Esophagus squamous epithelium (tissue), 5 donors: ENCODE data around the gene MEGF9. TPM values are rescaled to one million over a fixed set of nuclear protein-coding genes. Genes with fewer than 3 reads are reported as not detected.

Source experiments
- DNase-seq: peaks from one replicate; lab custom pipeline; 2025; lab: John Stamatoyannopoulos, UW
- H3K27ac ChIP-seq, 4 donors: fragments of 200-600 bp; sonication (generic); one replicate each; pipeline ENCODE4 v1.5.1; 2016 to 2019; ENCODE audit warnings: mild to moderate bottlenecking in 1 of 4
- H3K27me3 ChIP-seq, 4 donors: fragments of 200-600 bp; sonication (generic); 1 replicate in 3 of 4; 2 replicates in 1 of 4; pipeline versions ENCODE4 v1.5.1 to v1.6.0; 2017 to 2021; ENCODE audit warnings: antibody characterized with exemption in 1 of 4
- H3K36me3 ChIP-seq, 3 donors: fragments of 200-600 bp; sonication (generic); one replicate each; pipeline ENCODE4 v1.5.1; 2016 to 2019
- H3K4me1 ChIP-seq, 3 donors: fragments of 200-600 bp; sonication (generic); one replicate each; pipeline ENCODE4 v1.5.1; 2017 to 2019
- H3K4me3 ChIP-seq, 4 donors: fragments of 200-600 bp; sonication (generic); 1 replicate in 3 of 4; 2 replicates in 1 of 4; pipeline ENCODE4 v1.5.1; 2016 to 2019; ENCODE audit warnings: mild to moderate bottlenecking in 2 of 4, moderate library complexity in 1 of 4
- H3K9me3 ChIP-seq, 3 donors: fragments of 200-600 bp; sonication (generic); one replicate each; pipeline ENCODE4 v1.5.1; 2016 to 2019
- CTCF ChIP-seq, 6 experiments: fragments of 450-650 bp in 4 of 6; fragments of 200-600 bp in 2 of 6; sonication (generic) in 2 of 6; IDR thresholded peaks; one replicate each; pipeline ENCODE4 v1.5.1; 2016 to 2019; ENCODE audit warnings: antibody characterized with exemption in 6 of 6, mild to moderate bottlenecking in 4 of 6, moderate library complexity in 4 of 6
- POLR2A ChIP-seq, 4 donors: fragments of 450-650 bp; IDR thresholded peaks; one replicate each; pipeline ENCODE4 v1.6.1; 2017; ENCODE audit warnings: antibody characterized with exemption in 4 of 4, mild to moderate bottlenecking in 4 of 4, moderate library complexity in 3 of 4
- WGBS, 2 donors: methylation state at CpG; one replicate each; pipeline ENCODE4 v1.1.5; 2018; 5-methylcytosine and 5-hydroxymethylcytosine counted together
- intact Hi-C: fragments of 100-400 bp; cut with DNase I; formaldehyde crosslinking; loops from one replicate; pipeline ENCODE4 v1.15.0; 2022
- total RNA-seq, 4 donors: library from RNA; depleted of rRNA; stranded (reverse); fragments of >200 nt; gene quantifications; one replicate each; pipeline ENCODE4 v1.1.0, GENCODE V29; 2016
- donor health status: DM: yes; HTN: yes; CAD: no.

The MEGF9 gene
- total RNA-seq, 4 donors from 2014 or later: 16.2 to 20.8 (median 18.0) TPM

GRCh38 chr9:120583958-120584369 lies 130.3 kb downstream of the MEGF9 start:
- TF ChIP-seq CTCF (IDR thresholded peaks at IDR 0.05) (no peak), POLR2A (IDR thresholded peaks at IDR 0.05) (no peak)
- WGBS, 2 donors: 57 to 59% methylated on average over 2 to 3 of the region's 3 CpGs
- H3K27ac ChIP-seq: no peak overlapping the region
- H3K36me3 ChIP-seq: no peaks in the 10 kb centered on the region
- no peaks in the 10 kb centered on the region for H3K27me3 ChIP-seq
- H3K4me1 ChIP-seq: peaks cover 7 to 13% (median 8%) of the 10 kb centered on the region in 3 donors
- no peaks in the 10 kb centered on the region for H3K9me3 ChIP-seq
- no peak for DNase-seq
- intact Hi-C loops: no loop called here
- H3K4me3 ChIP-seq: no peak overlapping the region

- H3K9me3 ChIP-seq: no peaks in the 10 kb centered on the region
- H3K4me1 ChIP-seq: peaks cover 11 to 28% (median 13%) of the 10 kb centered on the region in 3 donors
- peaks cover 0 to 12% (median 0%) of the 10 kb centered on the region in 3 donors for H3K36me3 ChIP-seq
- WGBS, 2 donors: 22 to 25% methylated on average over 14 to 18 of the region's 33 CpGs
- intact Hi-C loops: no loop called here
- DNase-seq: peak; percentile 81
- TF ChIP-seq CTCF (IDR thresholded peaks at IDR 0.05) (peak in 1 of 6 experiments; percentile 12), POLR2A (IDR thresholded peaks at IDR 0.05) (peak in 1 of 4 donors; percentile 45)
- peak within 1 kb of the TSS; percentile 97 to 99 (median 97) for H3K4me3 ChIP-seq
- no peaks in the 10 kb centered on the region for H3K27me3 ChIP-seq
- H3K27ac ChIP-seq: peak within 1 kb of the TSS; percentile 86 to 91 (median 90)
Measured at GRCh38 chr9:120580051-120580896, 134.0 kb downstream of the MEGF9 start, which contains the start of gene CDK5RAP2. Gene CDK5RAP2, minus strand, starts transcription at chr9:120580167. Its CDS starts 189 bp downstream, at chr9:120579978.

GRCh38 chr9:120579139-120580050 lies 134.9 kb downstream of the MEGF9 start:
- intact Hi-C loops: no loop called here

GRCh38 chr9:120574473-120574872 lies 139.8 kb downstream of the MEGF9 start:
- Histone ChIP-seq H3K9me3 (no peaks in the 10 kb centered on the region), H3K4me1 (peaks cover 10 to 48% (median 10%) of the 10 kb centered on the region in 3 donors), H3K27ac (no peak overlapping the region), H3K36me3 (peaks cover 0 to 40% (median 0%) of the 10 kb centered on the region in 3 donors), H3K4me3 (no peak overlapping the region), H3K27me3 (no peaks in the 10 kb centered on the region)
- DNase-seq: no peak
- intact Hi-C loops: no loop called here
- TF ChIP-seq CTCF (IDR thresholded peaks at IDR 0.05) (no peak), POLR2A (IDR thresholded peaks at IDR 0.05) (no peak)
- 65 to 83% methylated on average over 2 of the region's 2 CpGs for WGBS, 2 donors

More at GRCh38 chr9:120579139-120580050, 134.9 kb downstream of the MEGF9 start:
- Histone ChIP-seq H3K27me3 (no peaks in the 10 kb centered on the region), H3K4me3 (peak overlapping the region; percentile 97 to 99 (median 97)), H3K4me1 (peaks cover 11 to 28% (median 13%) of the 10 kb centered on the region in 3 donors), H3K36me3 (peaks cover 0 to 12% (median 0%) of the 10 kb centered on the region in 3 donors), H3K9me3 (no peaks in the 10 kb centered on the region), H3K27ac (peak overlapping the region; percentile 86 to 91 (median 90))
- 15 to 21% methylated on average over 9 to 15 of the region's 31 CpGs for WGBS, 2 donors
- DNase-seq: no peak
- TF ChIP-seq CTCF (IDR thresholded peaks at IDR 0.05): no peak
- TF ChIP-seq POLR2A (IDR thresholded peaks at IDR 0.05): no peak
